Measurements from ENCODE around the gene CADPS2.

DNA sequence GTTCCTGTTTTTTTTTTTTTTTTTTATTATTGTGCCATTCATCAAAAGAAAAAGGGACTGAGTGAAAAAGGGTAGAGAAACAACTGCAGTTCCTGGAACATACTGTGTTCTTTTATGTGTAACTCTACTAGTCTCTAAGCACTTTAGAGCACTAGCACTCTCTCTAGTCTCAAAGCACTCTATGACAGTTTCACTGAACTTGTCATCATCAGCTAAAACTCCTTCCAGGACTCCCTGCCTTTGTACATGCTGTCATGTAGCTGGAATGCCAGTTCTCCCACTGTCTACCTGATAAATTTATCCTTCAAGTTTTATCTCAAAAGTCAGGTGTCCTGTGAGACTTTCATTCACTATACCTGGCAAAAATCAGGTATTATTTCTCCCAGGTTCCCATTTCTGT lies 333.5 kb downstream of the CADPS2 start:
- TF ChIP-seq POLR2A (IDR thresholded peaks at IDR 0.05; ENCODE audit: low read depth, low read length) (no peak), POLR2AphosphoS5 (IDR thresholded peaks at IDR 0.05; ENCODE audit: low read depth, low read length) (no peak), TAF1 (IDR thresholded peaks at IDR 0.05; ENCODE audit: borderline replicate concordance, low read depth, low read length) (no peak)
